GM18909 (cell line): ENCODE measurements around the gene MRFAP1.
"Not testable (repeated sequence)": the region's sequence is repeated elsewhere in the genome, so short reads cannot be mapped to it uniquely, and the experiment has no call there.

Experiments
- ATAC-seq: cut with Tn5 transposase; IDR thresholded peaks from one replicate; pipeline ENCODE4 v1.9.1; 2021; ENCODE audit warnings: mild to moderate bottlenecking; ENCODE audit not compliant: unreplicated experiment, poor library complexity

The MRFAP1 gene

DNA sequence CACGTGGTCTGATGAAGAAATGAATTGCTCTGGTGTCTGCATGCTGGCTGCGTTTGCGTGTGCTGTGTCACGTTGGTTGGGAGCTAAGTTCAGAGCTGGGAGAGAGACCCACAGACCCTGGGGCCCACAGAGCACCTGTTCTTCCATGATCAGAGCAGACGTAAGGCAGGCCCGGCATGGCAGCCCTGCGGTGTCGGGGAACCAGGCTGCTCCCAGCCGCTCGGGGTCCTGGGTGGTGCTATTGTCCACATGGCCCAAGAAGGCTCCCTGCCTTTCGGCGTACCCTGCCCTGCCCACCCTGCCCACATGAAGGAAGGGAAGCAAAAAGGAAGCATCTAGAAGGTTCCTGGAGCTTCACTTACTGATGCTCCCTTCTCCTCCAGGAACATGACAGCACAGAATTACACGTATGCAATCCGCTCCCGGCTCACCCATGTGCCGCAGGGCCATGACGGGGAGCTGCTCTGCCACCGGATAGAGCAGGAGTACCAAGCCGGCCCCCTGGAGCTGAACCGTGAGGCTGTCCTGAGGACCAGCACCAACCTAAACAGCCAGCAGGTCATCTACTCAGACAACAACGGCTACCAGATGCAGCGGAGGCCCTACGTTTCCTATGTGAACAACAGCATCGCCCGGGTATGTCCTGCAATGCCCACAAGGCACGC, 30.9 kb upstream of the MRFAP1 start:
- ATAC-seq: no peak

DNA sequence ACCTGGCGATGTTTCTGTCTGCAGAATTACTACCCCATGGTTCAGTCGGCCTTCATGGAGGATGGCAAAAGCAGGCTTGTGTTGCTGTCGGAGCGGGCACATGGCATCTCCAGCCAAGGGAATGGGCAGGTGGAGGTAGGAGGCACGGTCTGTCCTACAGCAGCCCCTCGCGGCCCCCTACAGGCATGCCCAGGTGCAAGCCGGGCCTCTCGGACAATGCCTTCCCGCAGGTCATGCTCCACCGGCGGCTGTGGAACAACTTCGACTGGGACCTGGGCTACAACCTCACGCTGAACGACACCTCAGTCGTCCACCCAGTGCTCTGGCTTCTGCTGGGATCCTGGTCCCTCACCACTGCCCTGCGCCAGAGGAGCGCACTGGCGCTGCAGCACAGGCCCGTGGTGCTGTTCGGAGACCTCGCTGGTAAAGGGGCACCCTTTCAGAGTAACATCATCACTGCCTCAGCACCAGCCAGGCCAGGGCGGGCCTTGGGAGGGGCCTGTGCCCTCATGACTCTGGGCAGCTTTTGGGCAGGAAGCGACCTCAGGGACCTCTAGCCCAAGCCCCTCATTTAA, 29.5 kb upstream of the MRFAP1 start:
- ATAC-seq: no peak

DNA sequence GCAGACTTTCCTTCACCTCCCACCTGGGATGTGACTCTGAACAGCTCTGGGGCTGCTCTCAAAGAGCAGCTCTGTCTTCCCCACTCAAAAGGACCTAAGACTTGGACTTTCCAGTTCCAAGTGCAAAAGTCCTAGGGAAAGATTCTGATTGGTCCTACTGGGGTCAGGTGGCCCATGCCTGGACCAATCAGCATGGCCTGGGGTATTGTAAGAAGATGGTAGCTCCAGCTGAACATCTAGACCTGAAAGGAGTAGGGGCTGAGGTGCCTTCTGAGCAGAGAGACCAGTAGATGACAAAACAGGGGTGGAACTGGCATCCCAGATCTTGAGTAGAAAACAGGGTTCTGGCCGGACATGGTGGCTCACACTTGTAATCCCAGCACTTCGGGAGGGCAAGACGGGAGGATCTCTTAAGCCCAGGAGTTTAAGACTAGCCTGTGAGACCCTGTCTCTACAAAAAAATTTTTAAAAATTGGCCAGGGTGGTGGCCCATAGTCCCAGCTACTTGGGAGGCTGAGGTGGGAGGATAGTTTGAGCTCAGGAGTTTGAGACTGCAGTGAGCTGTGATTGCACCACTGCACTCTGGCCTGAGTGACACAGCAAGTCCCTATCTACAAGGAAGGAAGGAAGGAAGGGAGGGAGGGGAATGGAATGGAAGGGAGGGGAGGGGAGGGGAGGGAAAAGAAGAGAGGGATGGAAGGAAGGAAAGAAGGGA, 27.4 kb upstream of the MRFAP1 start:
- no peak for ATAC-seq

DNA sequence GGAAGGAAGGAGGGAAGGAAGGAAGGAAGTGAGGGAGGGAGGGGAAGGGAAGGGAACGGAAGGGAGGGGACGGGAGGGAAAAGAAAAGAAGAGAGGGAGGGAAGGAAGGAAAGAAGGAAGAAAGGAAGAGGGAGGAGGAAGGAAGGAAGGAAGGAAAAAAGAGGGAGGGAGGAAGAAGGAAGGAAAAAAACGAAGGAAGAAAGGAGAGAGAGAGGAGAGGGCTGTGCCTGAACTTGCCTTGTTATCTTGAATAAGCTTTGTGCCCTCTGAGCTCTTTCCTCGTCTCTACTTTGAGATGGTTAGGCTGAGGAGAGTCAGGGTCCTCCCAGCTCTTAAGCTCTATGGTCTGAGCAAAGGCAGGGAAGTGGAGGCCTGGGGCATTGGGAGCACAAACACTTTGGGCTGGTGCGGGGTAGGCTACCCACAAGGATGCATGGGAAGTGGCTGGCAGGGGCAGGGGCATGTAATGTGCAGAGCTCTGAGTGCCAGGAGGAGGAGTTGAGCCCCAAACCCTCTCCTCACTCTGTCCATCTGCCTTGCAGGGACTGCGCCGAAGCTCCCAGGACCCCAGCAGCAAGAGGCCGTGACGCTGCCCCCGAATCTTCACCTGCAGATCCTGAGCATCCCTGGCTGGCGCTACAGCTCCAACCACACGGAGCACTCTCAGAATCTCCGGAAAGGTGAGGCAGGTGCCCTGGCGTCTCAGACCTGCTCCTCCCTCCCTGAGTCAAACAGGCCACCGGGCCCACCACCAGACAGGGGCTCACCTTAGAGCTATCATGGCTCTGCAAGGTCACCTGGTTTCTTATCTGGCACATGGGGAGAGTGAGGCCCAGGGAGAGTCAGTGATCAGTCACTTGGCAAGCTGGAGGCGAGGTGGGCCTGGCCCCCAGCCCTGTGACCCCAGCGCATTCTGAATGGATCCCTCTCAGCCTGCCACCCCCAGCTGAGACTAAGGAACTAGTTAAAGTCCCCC, 26.5 kb upstream of the MRFAP1 start:
- ATAC-seq: no peak

DNA sequence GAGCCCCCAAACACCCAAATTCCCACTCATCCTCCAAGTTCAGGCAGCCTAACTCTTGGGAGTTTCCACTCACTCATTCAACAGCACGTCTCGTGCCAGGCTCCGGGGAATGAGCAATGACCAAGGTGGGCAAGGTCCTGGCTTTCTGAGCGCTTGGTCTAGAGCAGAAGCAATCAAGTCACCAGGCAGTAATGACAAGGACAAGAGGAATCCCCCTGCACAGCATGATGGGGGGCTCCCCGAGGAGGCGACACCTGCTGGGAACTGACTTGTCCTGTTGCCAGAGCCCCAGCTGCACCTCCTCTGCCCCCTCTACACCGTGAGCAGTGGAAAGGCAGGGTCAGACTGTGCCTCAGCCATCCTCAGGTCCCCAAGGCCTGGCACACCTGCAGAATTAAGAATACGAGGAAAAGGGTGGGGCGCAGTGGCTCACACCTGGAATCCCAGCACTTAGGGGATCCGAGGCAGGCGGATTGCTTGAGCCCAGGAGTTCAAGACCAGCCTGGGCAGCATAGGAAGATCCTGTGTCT, 25.7 kb upstream of the MRFAP1 start:
- ATAC-seq: no peak

DNA sequence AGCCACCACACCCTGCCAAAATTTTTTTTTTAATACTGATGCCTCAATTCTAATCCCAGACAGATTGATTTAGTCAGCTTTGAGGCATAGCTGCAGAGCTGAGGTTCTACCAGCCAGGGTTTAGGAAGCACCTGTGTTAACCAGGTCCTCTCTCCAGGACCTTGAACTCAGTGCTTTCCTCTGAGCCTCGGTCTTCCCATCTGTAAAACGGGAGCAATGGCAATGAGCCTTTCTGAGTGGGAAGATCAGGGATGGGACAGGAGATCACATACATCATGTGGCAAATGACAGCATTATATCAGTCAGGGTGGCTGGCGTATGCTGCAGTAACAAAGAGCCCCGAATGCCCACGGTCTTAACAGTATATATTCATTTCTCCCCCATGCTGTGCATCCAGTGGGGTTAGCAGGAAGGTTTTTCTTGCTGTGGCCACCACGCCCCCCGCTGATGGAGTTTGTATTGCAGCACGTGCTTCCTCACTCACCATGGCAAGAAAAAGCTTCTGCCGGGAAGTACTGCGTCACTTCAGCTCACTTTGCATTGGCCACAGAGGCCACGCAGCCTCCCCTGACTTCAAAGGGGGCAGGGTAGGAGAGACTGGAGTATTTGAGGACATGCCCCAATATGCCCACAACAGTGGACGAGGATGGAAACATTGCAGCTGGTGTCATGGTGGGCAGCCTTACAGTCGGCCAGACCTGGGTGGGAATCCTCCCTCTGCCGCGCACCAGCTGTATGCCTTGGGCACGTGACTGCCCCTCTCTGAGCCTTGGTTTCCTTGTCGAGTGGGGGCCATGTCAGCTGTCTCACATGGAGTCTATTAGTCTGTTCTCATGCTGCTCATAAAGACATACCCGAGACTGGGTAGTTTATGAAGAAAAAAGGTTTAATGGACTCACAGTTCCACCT, 24.1 kb upstream of the MRFAP1 start:
- ATAC-seq: no peak

DNA sequence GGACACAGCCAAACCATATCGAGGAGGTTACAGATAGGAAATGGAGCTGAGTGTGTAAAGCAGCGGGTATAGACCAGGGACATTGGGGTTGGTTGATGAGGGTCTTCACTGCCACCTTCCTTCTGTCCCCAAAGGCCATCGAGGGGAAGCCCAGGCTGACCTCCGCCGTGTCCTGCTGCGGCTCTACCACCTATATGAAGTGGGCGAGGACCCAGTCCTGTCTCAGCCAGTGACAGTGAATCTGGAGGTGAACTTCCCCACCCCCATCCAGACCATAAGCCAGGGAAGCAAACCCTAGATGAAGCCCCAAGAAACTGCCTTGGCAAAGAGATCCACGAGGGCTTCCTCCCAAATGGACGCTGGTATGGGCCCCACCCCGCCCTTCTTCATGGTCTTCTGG, 23.2 kb upstream of the MRFAP1 start:
- ATAC-seq: no peak

DNA sequence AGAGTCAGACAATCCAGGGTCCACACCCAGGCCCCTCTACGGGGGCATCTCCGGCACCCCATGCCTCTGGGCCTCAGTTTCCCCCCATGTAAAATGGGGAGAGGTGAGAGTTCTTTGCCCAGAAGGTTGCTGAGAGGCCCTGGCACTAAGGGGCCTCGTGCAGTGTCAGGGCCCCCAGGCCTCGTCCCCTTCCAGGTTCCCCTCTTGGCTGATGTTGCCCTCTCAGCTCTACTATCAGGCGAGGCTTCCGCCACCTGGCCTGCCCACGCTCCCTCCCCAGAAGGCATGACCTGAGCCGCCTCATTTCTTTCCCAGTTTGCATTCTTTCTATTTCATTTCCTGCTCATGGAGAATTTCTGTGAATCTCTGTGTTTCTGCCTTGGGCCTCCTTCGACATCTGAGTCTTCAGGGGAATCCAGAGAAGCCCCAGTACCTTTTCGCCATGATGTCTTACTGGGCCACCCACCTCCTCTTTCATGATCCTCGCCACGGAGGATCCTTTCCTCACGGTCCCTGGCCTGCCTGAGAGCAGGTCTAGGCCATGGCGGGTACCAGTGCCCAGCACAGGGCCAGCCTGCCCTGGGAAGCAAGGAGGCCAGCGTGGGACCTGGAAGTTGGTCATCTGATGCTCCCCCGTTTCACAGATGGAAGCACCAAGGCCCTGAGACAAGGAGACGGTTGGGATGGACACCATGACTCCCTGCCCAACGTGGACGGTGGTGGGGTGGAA, 21.9 kb upstream of the MRFAP1 start:
- ATAC-seq: no peak

DNA sequence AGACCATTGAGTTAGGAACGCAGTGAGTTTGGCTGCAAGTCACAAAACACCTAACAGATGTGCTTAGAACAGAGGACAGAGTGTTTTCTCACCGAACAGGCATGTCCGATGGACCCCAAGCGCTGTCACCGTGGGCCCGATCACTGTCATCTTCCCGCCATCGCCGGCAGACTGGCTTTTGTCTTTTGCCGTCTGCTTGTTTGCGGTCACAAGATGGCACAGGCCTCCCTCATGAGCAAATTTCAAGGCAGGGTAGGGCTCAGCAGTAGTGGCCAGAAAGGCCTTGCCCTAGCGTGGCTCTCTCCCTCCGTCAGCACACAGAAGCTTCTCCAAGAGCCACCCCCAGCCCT, 21.4 kb upstream of the MRFAP1 start:
- no peak for ATAC-seq

DNA sequence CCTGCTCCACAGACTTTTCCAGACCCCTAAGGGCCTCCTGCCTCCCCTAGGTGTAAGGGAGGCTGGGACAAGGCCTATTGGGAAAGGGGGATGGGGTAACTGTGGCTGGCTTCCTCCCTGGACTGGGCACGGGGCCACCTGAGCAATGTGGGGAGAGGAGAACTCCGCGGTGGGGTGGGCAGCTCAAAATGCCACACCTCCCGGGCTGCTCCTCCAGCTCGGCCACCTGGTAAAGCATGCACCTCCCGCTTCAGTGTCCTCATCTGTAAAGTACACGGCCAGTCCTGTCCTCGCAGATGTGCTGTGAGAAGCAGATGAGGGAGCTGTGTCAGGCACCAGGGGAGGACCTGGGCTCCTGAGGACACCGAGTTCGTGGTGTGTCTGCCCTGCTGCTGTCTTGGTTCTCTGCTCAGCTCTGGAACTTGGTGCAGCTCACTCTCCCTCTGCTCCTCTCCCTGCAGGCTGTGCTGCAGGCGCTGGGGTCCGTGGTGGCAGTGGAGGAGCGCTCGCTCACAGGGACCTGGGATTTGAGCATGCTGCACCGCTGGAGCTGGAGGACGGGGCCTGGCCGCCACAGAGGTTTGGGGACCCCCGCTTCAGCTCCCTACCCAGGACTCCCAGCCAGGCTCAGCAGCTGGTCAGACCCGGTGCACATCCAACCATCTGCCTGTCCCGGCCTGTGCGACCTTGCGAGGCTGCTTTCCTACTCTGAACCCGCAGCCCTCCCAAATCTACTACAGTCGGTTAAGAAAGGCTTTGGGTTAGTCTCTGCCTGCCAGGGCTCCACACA, 20.8 kb upstream of the MRFAP1 start:
- no peak for ATAC-seq

DNA sequence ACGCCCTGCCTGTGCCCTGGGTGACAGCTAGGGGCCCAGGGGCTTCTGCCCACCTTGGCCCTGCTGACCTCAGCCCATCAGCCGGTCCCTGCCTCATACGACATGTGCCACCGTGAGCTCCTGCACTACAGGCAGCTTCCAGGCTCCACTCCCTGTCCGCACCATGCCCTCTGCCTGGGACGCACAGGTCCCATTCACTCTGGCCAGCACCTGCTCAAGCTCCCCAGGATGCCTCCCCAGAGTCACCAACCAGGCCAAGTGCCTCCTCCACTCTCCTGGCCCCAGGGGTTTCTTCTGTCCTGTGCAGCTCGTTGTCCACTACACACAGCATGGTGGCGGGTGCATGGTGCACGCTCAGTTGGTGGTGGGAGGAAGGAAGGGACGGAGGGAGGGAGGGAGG, 20.2 kb upstream of the MRFAP1 start:
- ATAC-seq: no peak

DNA sequence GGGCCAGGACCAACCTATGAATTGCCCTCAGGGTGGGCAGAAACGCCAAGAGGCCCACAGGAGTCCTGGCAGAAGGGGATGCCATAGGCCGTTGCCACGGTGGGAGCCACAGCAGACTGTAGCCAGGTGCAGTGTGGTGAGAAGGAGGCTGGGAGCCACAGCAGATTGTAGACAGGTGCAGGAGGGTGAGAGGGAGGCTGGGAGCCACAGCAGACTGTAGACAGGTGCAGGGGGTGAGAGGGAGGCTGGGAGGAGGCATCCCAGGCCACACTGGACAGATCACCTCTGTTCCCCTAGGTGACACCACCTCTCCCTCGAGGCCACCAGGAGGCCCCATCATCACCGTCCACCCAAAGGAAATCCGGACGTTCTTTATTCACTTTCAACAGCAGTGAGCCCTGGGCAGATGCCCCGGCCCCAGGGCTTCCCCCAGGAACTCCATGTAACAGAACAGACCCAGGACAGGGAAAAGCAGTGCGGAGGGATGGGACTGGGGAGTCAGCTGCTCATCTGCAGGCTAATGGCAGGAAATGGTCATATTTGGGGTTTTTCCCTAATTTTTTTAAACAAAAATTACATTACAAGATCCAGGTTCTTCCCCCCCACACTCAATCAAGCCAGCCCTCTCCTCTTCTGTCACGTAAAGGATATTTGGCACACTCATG, 19.5 kb upstream of the MRFAP1 start:
- ATAC-seq: no peak

DNA sequence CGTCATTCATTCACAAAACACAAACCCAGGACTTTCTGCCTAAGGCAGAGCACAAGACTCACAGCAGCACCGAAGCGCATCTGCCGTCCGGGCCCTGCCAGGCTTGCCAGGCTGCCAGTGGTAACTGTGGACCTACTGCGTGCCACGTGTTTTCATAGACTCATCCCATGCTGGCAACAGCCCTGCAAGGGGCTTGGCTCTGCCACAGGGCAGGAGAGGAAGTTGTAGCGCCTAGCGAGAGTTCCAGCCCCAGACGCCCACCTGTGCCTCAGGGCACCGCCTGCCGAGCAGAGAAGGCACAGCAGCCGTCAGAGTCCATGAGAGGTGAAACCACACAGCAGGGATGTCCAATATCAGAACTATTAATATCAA, 18.9 kb upstream of the MRFAP1 start:
- no peak for ATAC-seq

DNA sequence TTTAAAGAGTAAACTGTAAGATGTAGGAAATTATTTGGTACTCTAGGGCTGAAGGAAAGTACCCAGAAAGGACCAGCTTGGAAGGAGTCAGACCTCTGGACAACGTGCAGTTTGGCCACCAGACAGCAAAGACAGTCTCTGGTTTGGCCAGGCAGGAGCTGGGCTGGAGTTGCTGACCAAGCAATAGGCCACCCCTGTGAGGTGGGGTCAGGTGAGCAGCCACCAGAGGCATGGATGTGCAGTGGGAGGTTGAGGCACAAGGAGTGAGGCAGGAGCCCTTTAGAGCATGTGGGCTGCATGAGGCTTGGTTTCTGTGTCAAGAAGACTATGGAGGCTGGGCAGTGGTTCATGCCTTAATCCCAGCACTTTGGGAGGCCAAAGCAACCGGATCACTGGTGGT, 17.7 kb upstream of the MRFAP1 start:
- ATAC-seq: no peak

DNA sequence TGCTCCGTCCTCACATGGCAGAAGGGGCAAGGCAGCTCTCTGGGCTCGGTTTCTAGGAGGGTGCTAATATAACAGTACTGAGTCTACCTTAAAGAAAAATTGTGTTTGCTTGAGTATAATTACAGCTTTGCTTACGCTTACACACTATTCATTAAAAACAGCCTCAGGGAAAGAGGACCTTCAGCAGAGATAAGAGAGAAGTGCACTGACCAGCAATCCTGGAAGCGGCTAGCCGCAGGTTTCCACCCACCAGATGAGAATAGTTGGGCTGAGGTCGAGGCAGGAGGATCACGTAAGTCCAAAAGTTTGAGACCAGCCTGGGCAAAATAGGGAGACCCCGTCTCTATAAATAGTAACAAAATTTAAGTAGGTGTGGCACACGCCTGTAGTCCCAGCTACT, 15.2 kb upstream of the MRFAP1 start:
- no peak for ATAC-seq

DNA sequence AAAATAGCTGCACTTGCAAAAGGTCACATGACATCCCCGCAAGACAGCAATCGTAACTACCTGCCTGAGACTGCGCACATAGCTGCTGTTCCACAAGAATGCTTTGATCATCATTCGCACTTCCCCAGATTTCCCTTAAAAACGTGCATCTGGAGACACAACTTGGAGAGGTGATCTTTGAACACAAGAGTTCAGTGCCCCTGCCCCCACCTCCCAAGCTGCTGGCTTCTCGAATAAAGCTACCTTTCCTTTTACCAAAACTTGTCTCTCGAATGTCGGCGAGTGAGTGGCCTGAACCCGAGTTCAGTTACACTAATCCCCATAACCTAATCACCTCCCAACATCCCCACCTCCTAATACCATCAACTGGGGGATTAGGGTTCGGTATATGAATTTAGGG, 14.4 kb upstream of the MRFAP1 start:
- ATAC-seq: no peak

DNA sequence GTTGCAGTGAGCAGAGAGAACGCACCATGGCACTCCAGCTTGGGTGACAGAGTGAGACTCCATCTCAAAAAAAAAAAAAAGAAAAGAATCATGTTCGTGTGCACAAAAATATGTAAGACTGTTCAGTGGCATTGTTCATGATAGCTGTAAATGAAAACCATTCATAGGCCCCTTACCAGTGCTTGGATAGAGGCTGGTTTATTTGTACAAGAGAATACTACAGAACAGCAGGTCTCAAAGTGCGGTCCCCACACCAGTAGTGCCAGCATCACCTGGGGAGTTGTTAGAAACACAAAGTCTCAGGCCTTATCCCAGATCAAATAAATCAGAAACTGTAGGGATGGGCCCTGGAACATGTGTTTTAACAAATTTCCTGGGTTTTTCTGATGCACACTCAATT, 12.7 kb upstream of the MRFAP1 start:
- ATAC-seq: no peak

DNA sequence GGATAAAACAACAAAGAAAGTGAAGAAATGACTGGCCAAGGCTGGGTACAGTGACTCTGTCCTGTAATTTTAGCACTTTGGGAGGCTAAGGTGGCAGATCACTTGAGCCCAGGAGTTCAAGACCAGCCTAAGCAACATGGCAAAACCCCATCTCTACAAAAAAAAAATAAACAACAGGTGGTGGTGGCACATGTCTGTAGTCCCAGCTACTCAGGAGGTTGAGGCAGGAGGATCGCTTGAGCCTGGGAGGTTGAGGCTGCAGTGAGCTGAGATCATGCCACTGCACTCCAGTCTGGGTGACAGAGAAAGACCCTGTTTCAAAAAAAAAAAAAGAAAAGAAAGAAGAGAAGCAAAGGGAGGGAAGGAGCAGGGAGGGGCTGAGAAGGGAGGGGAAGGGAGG, 12.0 kb upstream of the MRFAP1 start:
- ATAC-seq: not testable (repeated sequence)
